Loucy (cell line): ENCODE data around the gene CAMK2A.

Experiments used
- H2AFZ ChIP-seq: fragments of 200-600 bp; sonication (generic); 2 replicates; pipeline ENCODE4 v1.6.0; 2016; ENCODE audit warnings: antibody characterized with exemption, mild to moderate bottlenecking, low read length, moderate library complexity
- H3F3A ChIP-seq: fragments of 200-600 bp; 2 replicates; pipeline ENCODE4 v1.6.0; 2016; ENCODE audit warnings: antibody characterized with exemption, low read depth, mild to moderate bottlenecking
- H3K27me3 ChIP-seq: fragments of 200-600 bp; sonication (generic); 2 replicates; pipeline ENCODE4 v1.6.1; 2014; ENCODE audit warnings: low read length, mild to moderate bottlenecking; ENCODE audit not compliant: insufficient read depth, poor library complexity, severe bottlenecking
- H3K36me3 ChIP-seq: fragments of 200-600 bp; sonication (generic); 2 replicates; pipeline ENCODE4 v1.6.1; 2016; ENCODE audit warnings: low read length; ENCODE audit not compliant: insufficient read depth
- H3K4me1 ChIP-seq: fragments of 200-600 bp; sonication (generic); 2 replicates; pipeline ENCODE4 v1.5.1; 2014; ENCODE audit warnings: low read length, mild to moderate bottlenecking; ENCODE audit not compliant: insufficient read depth, poor library complexity, severe bottlenecking
- H3K4me2 ChIP-seq: fragments of 200-600 bp; sonication (generic); 2 replicates; pipeline ENCODE4 v1.6.0; 2014; ENCODE audit warnings: antibody characterized with exemption, low read length, low read depth, mild to moderate bottlenecking; ENCODE audit not compliant: poor library complexity, severe bottlenecking
- H3K4me3 ChIP-seq: fragments of 200-600 bp; sonication (generic); 2 replicates; pipeline ENCODE4 v1.5.1; 2014; ENCODE audit warnings: low read length, mild to moderate bottlenecking, mixed read lengths; ENCODE audit not compliant: poor library complexity, severe bottlenecking
- H3K79me2 ChIP-seq: fragments of 200-600 bp; sonication (generic); 2 replicates; pipeline ENCODE4 v1.6.1; 2014; ENCODE audit warnings: low read length; ENCODE audit not compliant: insufficient read depth
- H3K9ac ChIP-seq: fragments of 200-600 bp; sonication (generic); 2 replicates; pipeline ENCODE4 v1.6.0; 2014; ENCODE audit warnings: mild to moderate bottlenecking, low read depth, low read length, moderate library complexity; ENCODE audit not compliant: poor library complexity, severe bottlenecking
- H3K9me2 ChIP-seq: fragments of 200-600 bp; sonication (generic); replicated peaks from 2 replicates; pipeline ENCODE4 v1.6.1; 2016; ENCODE audit warnings: low read depth, low read length, mixed read lengths
- H3K9me3 ChIP-seq: fragments of 200-600 bp; sonication (generic); 2 replicates; pipeline ENCODE4 v1.6.1; 2014; ENCODE audit warnings: mild to moderate bottlenecking, antibody characterized with exemption, low read length, low read depth; ENCODE audit not compliant: insufficient read depth
- H4K20me1 ChIP-seq: fragments of 200-600 bp; sonication (generic); 2 replicates; pipeline ENCODE4 v1.6.0; 2014; ENCODE audit warnings: antibody characterized with exemption, low read length, mild to moderate bottlenecking; ENCODE audit not compliant: insufficient read depth, poor library complexity, severe bottlenecking
- EZH2phosphoT487 ChIP-seq: fragments of 200-600 bp; IDR thresholded peaks from 2 replicates; pipeline ENCODE4 v1.6.1; 2018; ENCODE audit warnings: antibody characterized with exemption, mild to moderate bottlenecking, moderate library complexity, borderline replicate concordance
- TF ChIP-seq, protein P1 (sequence below): fragments of 200-600 bp; sonication (generic); conservative IDR thresholded peaks from 2 replicates; pipeline ENCODE4 v1.5.1; 2014; ENCODE audit warnings: mild to moderate bottlenecking, antibody characterized with exemption, low read length

Gene CAMK2A

GRCh38 chr5:150189326-150189725 is 100.2 kb downstream of the CAMK2A start:
- H3K4me3 ChIP-seq, result no peak overlapping the region
- TF ChIP-seq, protein P1, sequence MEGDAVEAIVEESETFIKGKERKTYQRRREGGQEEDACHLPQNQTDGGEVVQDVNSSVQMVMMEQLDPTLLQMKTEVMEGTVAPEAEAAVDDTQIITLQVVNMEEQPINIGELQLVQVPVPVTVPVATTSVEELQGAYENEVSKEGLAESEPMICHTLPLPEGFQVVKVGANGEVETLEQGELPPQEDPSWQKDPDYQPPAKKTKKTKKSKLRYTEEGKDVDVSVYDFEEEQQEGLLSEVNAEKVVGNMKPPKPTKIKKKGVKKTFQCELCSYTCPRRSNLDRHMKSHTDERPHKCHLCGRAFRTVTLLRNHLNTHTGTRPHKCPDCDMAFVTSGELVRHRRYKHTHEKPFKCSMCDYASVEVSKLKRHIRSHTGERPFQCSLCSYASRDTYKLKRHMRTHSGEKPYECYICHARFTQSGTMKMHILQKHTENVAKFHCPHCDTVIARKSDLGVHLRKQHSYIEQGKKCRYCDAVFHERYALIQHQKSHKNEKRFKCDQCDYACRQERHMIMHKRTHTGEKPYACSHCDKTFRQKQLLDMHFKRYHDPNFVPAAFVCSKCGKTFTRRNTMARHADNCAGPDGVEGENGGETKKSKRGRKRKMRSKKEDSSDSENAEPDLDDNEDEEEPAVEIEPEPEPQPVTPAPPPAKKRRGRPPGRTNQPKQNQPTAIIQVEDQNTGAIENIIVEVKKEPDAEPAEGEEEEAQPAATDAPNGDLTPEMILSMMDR, result no peak
- no peak for TF ChIP-seq EZH2phosphoT487
- no peaks in the 10 kb centered on the region for H3K27me3 ChIP-seq
- no peaks in the 10 kb centered on the region for H3F3A ChIP-seq
- H3K79me2 ChIP-seq, result no peaks in the 10 kb centered on the region
- H3K9ac ChIP-seq, result no peak overlapping the region
- no peak overlapping the region for H2AFZ ChIP-seq
- no peaks in the 10 kb centered on the region for H3K4me1 ChIP-seq
- no peaks in the 10 kb centered on the region for H3K9me2 ChIP-seq
- H3K4me2 ChIP-seq, result no peak overlapping the region
- no peaks in the 10 kb centered on the region for H3K9me3 ChIP-seq
- no peaks in the 10 kb centered on the region for H4K20me1 ChIP-seq
- H3K36me3 ChIP-seq, result no peaks in the 10 kb centered on the region

GRCh38 chr5:150188146-150188842 is 101.3 kb downstream of the CAMK2A start:
- Histone ChIP-seq H3K27me3 (no peaks in the 10 kb centered on the region), H3F3A (no peaks in the 10 kb centered on the region), H3K9me2 (no peaks in the 10 kb centered on the region), H3K9me3 (no peaks in the 10 kb centered on the region), H2AFZ (no peak overlapping the region), H3K36me3 (no peaks in the 10 kb centered on the region), H3K9ac (no peak overlapping the region), H3K4me3 (no peak overlapping the region), H3K4me1 (no peaks in the 10 kb centered on the region), H3K4me2 (no peak overlapping the region), H4K20me1 (no peaks in the 10 kb centered on the region), H3K79me2 (no peaks in the 10 kb centered on the region)
- TF ChIP-seq, protein P1, result no peak
- no peak for TF ChIP-seq EZH2phosphoT487

DNA sequence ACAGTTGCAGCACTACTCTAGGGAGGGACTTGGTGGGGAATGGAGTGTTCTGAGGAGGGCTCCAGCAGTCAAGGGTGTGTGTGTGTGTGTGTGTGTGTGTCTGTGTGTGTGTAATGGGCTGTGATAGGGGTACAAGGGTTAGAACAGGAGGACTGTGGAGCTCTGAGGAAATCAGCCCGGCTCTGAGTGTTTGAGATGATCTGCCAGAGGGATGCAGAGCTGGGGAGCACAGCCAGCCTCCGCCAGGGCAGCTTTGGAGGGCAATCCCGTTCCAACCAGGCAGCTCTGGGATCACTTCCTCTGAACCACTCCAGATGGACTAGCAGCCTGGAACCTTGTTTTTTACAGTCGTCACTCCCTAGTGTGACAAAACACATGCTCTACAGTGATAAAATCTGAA is 102.7 kb downstream of the CAMK2A start:
- Histone ChIP-seq H3K9ac (no peak overlapping the region), H3K4me1 (no peaks in the 10 kb centered on the region), H3K79me2 (no peaks in the 10 kb centered on the region), H3K9me2 (no peaks in the 10 kb centered on the region), H3F3A (no peaks in the 10 kb centered on the region), H3K4me2 (no peak overlapping the region), H3K36me3 (no peaks in the 10 kb centered on the region), H3K27me3 (no peaks in the 10 kb centered on the region), H4K20me1 (no peaks in the 10 kb centered on the region), H3K9me3 (no peaks in the 10 kb centered on the region), H2AFZ (no peak overlapping the region), H3K4me3 (no peak overlapping the region)
- TF ChIP-seq, protein P1, result no peak
- no peak for TF ChIP-seq EZH2phosphoT487
